ENCODE measurements around the gene SLC9C1.
A peak's percentile ranks its signal among the peaks of the same experiment; 100 is the strongest.

SLC9C1 gene

DNA sequence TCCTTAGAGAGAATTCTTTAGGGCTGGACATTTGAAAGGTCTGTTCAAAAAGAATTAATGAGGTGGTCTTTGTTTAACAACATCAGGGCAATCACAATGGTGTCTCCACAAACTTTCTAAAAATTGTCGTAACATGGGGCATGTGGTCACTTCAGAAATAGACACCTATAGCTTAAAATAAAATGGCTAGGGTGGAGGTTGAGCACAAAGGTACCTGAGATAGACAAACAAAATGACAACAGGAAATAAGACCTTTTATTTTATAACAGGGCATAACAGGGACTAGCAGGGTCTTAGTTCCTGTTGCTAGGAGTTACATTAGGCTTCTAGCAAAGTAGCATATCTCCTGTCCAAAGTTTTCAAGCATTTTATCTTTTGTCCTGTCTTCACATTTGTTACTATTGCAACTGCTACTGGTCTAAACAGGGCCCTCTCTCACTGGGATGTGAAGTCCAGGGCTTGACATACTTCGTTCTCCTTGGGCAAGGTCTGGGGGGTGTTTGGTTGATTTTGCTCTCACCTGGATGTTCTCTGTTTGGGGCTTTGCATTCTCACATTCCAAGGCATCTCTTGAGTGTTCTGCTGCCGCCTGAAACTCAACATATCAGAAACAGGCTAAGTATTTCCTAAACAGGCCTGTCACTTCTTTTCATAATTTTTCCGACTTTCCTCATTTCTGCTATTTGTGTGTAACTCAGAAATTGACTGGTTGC lies 163.9 kb downstream of the SLC9C1 start:
- DNase-seq = no peak

DNA sequence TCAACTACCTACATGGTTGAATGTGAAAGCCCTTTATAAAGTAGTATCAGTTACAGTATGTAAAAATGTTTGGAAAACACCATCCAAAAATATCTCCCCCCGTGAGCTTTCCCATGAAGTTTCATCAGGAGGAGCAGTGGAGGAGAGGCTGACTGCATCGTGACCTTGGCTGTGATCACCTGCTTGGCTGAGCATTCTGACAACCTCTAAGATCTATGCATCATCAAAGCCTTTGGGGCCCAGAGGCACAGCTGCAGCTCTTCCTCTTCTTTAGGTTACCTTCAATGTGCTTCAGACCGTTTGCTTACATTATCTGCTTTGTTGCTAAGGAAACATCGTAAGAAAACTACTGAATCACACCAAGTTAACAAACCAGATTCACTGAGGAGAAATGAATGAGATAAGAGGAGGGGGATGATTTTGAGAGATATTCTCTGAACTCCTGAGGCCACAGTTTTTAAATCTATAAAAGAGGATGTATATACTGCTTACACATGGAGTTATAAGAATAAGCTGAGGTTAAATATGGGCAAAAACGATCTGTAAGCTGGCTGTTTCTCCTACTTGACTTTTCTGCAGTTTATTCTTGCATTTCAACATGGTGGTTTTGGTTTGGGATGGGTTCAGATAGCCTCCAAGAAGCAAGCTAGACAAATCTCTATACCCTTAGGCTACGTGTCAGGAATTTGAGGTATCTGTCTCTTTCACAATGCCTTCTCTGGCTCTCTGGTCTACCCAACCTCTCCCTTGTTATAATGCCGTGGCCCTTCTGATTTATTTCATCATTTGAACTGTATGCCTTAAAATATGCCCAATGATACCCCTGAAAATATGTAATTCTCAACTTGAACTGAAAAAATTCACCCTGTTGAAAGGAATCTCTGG lies 164.9 kb downstream of the SLC9C1 start:
- peak; percentile 84 to 85 for DNase-seq

- peak in 1 of 2 donors; percentile 36 for DNase-seq
Observed at GRCh38 chr3:112127522-112128494, 166.2 kb downstream of the SLC9C1 start.

- no peak for DNase-seq
Observed at GRCh38 chr3:112126511-112126911, 167.5 kb downstream of the SLC9C1 start.

DNA sequence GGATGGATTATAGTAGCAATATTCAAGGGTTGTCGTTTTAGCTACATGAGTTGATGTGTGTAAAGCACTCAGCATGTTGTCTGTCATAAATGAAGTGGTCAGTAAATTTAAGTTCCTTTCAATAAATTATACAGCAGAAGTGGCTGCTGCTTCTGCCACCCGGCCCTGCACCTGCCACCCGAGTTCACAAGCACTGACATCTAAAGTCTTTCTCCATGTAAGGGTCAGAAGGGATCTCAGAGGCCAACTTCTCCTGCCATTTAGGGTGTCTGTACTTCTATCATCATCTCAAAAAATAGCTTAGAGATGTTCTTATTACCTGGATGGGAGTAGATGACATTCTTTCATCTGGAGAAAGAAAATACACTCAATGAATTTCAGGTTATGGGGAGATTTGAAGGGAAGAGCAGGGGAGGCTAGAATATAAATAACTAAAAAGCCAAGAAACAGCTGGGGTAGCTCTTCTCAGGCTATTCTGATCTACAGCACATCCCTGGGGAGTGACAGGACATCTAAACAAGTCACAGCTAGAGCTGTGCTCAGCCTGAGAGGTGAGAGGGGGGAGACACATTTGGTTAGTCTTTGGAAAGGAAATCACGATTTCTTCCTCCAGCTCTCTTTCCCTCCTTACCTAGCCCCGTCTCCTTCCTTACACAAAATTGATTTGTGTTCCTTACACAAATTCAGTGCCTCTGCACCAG lies 169.0 kb downstream of the SLC9C1 start:
- no peak for DNase-seq

DNA sequence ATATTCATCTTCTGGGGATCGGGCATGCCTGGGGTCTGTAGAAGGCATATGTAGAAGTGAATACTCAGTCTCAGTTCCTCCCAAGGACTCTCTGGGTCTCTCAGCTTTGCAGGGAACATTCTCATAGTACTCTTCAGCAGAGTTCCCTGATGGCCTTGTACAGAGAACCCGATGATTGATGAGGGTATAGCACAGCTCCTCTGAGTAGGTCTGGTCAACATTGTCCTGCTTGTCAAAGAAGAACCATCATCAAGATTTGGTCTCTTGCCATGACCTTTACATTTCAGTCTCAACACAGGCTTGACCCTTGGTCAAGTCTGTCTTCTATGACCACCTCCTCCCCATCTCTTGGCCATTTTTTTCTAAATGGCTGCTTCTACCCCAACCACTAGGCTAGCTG lies 170.5 kb downstream of the SLC9C1 start:
- DNase-seq = no peak

GRCh38 chr3:112122870-112123269 lies 171.1 kb downstream of the SLC9C1 start:
- no peak for DNase-seq

GRCh38 chr3:112121577-112122547 lies 172.2 kb downstream of the SLC9C1 start:
- no peak for DNase-seq

GRCh38 chr3:112119962-112120836 lies 173.8 kb downstream of the SLC9C1 start:
- DNase-seq = no peak

- DNase-seq = peak in 1 of 2 donors; percentile 58
Observed at GRCh38 chr3:112117841-112118571, 176.0 kb downstream of the SLC9C1 start.

DNA sequence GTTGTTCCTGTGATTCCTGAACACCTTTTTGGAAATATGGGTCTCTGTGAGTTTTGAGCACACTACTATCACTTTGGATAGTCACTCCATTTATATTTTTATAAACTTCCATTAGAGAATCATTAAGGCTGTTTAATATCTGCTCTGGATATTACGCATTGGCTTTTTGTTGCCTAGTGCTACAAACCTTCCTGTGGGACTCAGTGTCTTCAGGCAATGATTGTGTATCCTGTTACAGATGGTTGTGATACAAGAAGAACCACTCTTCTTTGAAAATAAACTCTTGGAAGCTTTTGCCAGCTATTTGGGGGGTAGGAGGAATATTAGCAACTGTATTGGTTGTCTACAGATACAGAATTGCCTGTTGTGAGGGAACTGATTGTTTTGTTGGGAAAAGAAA lies 176.6 kb downstream of the SLC9C1 start:
- no peak for DNase-seq

GRCh38 chr3:112116748-112117186 lies 177.2 kb downstream of the SLC9C1 start:
- DNase-seq = no peak

DNA sequence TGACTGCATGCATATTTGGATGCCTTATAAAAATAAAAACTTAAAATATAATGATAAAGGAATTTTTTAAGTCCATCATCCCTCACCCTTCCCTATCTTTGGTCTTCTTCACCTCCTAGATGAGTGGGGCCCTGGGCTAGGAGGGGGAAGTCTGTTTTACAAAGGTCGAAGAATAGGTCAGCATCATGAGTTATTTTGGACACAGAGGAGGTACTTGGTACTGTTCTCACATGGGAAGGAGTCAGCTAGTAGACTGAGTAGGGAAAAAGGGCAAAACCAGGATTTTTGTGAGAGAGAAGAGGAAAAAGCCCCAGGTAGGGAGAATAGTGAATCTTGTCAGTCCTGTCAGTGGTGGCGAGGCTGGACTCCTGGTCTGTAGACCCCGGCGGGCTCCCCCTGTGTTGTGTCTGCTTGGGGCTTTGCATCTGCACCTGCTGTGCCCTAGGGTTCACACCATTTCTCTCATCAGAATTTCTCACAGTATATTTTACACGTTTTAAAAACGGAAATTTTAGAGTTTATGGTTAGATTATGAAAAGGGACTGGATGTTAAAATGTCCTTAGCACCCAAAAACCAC lies 178.1 kb downstream of the SLC9C1 start:
- no peak for DNase-seq

- DNase-seq = no peak
Observed at GRCh38 chr3:112115161-112115739, 178.8 kb downstream of the SLC9C1 start.

- no peak for DNase-seq
Observed at GRCh38 chr3:112114576-112115160, 179.3 kb downstream of the SLC9C1 start.

DNA sequence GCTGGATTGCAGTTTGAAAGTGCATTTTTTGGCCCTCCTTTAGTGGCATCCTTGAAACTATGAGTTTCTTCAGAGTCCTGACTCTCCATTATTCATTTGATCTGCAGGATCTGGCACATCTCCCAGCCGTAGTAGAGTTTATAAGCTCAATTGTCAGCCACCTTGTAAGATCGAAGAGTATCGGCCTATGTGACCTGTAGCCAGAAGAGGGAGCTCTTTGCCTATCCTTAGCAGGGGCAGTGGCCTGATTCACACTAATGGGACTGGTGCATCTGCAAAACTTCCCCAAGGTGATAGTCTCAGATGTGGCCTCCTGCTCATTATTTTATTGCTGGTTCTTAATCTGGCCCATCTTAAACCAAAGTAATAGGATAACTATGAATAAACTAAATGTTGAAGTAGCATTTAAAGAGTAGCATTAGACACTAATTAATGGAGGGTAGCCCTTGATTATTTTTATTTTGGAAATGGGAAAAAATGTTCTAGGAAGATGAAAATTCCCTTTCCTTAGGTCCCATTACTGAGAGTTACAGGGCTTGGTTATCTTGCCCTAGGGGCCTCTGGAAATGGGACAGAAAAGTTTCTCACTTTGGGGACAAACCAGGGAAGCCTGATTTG lies 182.1 kb downstream of the SLC9C1 start:
- peak; percentile 80 for DNase-seq

- no peak for DNase-seq
Observed at GRCh38 chr3:112109322-112109721, 184.7 kb downstream of the SLC9C1 start.

DNA sequence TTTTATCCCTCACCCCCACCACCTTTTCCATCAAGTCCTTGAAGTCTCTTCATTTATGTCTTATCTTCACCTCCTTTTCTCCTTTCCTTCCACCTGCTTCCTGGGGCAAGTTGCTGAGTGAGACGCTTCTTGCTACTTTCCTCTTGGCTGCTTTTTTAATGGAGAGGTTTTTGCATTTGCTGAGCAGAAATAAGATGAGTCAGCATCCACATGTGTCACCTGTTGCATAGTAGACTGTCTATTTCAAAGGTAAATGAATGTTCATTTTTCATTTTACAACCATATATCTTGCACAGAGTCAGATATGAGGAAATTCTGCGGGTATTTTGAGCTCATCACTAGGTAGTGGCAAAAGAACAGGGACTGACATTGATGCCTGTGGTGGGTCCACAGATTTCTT lies 189.2 kb downstream of the SLC9C1 start:
- no peak for DNase-seq

Measured in CD4-positive, alpha-beta T cell treated with Interleukin-4 for 1 hour (primary cell).